ENCODE measurements around the gene TMEM86A.
"Not testable (repeated sequence)": the region's sequence is repeated elsewhere in the genome, so short reads cannot be mapped to it uniquely, and the experiment has no call there.

TMEM86A gene, protein sequence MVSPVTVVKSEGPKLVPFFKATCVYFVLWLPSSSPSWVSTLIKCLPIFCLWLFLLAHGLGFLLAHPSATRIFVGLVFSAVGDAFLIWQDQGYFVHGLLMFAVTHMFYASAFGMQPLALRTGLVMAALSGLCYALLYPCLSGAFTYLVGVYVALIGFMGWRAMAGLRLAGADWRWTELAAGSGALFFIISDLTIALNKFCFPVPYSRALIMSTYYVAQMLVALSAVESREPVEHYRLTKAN

DNA sequence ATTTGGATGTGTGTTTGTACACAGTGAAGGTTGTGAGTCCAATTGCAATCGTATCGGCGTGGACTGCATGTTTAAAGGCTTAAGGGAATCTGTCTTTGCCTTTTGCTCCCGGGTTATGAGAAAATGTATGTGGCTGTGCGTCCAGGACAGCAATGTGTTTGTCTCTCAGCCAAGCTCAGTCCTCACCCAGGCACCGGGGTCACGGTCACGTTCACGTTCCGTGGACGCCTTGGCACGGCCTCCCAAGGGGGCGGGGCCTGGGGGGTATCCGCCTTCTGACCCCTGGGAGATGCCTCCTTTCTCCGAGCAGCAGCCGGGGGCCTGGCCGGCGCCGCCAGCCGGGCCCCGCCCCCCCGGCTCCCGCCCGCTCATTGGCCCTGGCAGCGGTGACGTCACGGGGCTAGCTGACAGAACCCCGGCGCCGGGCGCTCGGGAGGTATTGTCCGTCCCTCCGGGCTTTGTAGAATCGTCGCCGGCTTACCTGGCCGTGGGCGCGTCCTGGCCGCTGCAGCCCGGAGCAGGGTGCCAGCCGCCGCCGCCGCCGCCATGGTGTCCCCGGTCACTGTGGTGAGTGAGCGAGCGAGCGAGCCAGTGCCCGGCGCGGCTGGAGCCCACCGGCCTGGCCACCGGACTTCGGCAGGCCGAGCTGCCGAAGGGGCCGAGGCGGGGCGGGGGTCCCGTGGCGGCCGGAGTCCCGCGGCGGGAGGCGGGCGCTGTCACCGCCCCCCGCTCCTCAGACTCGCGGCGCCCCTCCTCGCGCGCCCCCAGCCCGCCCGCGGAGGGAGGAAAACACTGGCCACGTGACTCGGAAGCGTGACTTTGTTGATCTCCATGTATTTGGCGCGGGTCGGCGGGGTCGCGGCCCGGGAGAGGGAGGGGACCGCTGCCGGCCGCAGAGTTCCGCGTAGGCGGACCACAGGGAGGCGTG, at the start of gene TMEM86A:
TMEM86A (plus strand) TSS at position 439 of the 928 bp plus-strand sequence; CDS start at position 547, 108 bp downstream.
- DNase-seq (ENCODE audit: low read depth) = peak; percentile 86

DNA sequence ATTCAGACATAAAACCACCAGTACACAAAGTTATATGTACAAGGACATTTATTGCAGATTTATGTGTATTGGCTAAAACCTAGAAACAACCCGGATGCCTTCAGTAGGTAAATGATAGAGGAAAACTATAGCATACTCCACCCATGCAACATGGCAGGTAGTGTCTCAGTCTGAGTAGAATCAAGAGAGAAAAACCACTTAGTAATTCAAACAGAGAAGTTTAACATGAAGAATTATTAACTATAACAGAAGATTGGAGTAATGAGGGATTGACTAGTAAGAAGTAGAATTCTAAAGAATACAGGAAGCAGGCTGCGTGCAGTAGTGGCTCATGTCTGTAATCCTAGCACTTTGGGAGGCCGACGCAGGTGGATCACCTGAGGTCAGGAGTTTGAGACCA, 48.2 kb upstream of the TMEM86A start:
- DNase-seq (ENCODE audit: low read depth) = no peak

DNA sequence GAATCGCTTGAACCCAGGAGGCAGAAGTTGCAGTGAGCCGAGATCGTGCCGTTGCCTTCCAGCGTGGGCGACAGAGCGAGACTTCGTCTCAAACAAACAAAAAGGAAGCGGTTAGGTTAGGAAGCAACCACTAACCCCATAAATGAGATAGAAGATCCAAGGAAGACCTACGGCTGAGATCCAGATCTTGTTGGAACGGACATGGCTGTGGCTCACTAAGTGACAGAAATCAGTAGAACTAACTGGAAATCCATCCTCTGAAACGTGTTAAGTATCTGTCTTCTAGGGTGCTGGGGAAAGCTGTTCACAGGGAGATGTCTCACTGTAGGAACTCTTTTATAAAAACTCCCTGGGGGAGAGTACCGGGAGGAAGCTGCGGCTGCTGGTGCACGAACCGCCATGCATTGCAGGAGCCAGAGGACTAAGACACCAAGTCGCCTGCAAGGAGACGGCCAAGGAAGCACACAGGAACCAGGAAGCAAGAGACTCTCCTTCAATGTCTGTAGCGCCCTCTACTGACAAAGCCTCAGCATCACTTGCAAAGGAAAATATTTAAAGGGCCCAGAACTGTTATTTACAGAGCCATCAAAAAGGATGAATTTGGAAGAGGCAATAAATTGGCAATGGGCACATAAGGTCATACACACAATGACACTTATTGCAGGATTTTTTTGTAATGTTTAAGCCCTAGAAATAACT, 47.6 kb upstream of the TMEM86A start:
- no peak for DNase-seq (ENCODE audit: low read depth)

DNA sequence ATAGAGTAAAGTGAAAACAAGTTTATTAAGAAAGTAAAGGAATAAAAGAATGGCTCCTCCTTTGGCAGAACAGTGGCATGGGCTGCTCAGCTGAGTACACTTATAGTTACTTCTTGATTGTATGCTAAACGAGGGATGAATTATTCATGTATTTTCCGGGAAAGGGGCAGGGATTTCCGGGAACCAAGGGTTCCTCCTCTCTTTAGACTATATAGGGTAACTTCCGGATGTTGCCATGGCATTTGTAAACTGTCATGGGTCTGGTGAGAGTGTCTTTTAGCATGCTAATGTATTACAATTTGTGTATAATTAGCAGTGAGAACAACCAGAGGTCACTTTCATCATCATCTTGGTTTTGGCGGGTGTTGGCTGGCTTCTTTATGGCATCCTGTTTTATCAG, 40.9 kb upstream of the TMEM86A start:
- DNase-seq (ENCODE audit: low read depth) = no peak

DNA sequence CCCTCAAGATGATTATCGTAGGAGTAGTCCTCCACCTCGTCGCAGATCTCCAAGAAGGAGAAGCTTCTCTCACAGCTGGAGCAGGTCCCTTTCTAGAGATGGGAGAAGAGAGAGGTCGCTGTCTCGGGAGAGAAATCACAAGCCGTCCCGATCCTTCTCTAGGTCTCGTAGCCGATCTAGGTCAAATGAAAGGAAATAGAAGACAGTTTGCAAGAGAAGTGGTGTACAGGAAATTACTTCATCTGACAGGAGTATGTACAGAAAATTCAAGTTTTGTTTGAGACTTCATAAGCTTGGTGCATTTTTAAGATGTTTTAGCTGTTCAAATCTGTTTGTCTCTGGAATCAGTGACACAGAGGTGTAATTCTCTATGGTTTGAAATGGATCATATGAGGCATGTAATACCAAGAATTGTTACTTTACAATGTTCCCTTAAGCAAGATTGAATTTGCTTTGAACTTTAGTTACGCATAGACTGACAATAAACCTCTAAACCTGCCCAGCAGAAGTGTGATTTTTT, 33.2 kb upstream of the TMEM86A start:
- not testable (repeated sequence) for DNase-seq (ENCODE audit: low read depth)

DNA sequence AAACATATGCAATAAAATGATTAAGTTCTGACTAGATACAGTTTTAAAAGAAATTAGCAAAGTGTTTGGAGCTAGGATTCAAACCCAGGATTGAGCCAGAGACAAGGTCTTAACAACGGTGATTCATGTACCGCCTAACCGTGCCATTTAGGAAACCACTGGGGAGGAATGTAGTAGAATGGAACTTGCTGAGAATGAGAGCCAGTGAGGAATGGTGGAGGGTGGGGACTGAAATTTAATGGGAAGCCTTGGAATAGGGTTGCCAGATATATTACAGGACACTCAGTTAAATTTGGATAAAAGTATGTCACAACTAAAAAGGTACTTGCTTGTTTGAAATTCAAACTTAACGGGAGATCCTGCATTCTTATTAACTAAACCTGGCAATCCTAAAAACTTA, 30.4 kb upstream of the TMEM86A start:
- no peak for DNase-seq (ENCODE audit: low read depth)

DNA sequence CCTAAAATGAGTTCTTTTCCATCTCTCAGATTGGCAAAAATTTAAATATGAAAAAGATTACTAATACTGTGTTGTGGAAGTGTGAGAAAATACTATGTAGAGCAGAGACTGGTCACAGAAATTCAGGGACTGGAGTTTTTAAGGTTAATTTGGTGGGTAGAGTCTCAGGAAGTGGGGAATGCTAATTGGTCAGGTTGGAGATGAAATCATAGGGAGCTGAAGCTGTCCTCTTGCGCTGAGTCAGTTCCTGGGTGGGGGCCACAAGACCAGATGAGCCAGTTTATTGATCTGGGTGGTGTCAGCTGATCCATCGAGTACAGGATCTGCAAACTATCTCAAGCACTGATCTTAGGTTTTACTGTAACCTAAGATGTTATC, 29.4 kb upstream of the TMEM86A start:
- DNase-seq (ENCODE audit: low read depth) = no peak

DNA sequence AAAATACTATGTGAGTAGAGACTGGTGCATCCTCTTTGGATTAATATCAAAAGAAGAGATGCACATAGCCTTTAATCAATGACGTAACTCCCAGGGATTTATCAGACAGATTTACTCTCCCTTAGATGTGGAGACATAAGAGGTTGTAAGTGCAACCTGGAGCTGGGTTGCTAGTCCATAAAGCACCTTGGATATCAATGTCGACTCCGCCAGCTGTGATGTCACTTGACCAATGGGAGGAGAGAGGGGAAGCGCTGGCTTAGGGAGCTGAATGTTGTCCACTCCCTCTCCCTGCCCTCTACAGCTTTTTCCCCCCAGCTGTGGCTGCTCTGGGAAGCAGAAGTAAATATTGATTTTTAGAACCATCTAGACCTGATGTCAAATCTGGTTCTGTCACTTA, 28.9 kb upstream of the TMEM86A start:
- DNase-seq (ENCODE audit: low read depth) = no peak

DNA sequence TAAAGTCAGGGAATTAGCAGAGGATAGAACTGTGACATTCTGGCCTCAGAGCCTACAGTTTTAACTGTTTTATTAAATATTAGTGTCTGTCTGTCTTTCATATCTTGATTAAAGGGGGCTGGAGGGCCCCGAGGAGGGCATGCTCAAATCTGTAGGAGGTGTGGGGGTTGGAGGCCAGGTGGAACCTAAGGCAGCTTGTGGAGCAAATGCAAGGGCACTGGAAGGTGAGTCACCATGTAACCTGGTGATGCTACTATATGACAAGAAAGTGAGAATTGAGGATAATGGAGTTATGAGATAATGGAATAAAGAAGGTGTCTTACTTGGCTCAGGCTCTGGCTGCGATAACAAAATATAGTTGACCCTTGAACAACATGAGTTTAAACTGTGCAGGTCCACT, 27.3 kb upstream of the TMEM86A start:
- DNase-seq (ENCODE audit: low read depth) = peak; percentile 1

DNA sequence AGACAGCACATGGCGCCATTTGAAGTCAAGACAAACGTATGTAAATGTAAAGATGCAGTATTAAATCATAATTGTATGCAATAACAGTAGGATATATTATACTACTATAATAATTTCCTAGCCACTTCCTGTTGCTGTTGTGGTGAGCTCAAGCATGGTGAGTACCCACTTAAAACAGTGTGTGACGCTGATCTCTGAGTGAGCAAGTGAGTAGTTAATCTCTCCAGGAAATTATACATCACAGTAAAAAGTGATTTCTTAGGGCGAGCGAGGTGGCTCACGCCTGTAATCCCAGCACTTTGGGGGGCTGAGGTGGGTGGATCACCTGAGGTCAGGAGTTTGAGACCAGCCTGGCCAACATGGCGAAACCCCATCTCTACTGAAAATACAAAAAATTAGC, 26.4 kb upstream of the TMEM86A start:
- DNase-seq (ENCODE audit: low read depth) = peak; percentile 6

DNA sequence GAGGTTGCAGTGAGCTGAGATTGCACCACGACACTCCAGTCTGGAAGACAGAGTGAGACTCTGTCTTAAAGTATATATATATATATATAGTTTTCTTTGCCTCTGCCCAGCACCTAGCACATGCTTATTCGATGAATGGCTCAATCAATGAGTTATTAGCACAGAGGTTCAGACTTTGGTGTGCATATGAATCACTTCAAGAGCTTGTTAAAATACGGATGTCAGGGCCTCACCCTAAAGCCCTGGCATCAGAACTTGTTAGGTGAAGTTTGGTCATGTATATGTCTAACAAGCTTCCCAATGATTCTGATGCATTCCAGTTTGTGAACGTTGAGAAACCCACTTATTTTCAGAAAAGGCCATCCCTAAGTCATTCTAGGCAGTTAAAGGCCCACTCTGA, 21.8 kb upstream of the TMEM86A start:
- no peak for DNase-seq (ENCODE audit: low read depth)

DNA sequence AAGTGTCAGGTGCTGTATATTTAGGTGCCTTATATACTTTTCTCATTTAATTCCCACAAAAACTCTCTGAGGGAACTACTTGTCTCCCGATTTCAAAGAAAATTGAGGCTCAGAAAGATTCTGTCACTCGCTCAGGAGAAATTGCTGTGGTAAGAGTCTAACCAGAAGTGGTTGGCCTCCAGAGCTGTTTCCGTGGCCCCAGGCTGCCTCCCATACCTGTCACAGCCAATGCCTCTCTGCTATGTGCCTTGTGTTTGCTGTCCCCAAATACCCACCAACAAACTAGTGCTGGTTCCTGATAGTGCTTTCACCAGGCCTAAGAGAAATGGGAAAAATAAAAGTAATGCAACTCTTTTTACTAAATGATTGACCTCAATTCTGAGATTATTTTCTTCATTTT, 21.0 kb upstream of the TMEM86A start:
- DNase-seq (ENCODE audit: low read depth) = no peak

DNA sequence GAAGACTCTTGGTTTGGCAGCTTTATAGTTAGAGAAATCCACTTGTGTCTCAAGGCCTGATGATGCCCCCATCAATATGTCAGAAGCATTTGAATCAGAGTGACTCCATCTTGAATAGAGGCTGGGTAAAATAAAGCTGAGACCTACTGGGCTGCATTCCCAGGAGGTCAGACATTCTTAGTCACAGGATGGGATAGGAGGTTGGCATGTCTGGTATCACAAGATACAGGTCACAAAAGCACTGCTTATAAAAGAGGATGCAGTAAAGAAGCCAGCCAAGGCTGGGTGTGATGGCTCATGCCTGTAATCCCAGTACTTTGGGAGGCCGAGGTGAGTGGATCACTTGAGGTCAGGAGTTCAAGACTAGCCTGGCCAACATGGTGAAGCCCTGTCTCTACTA, 16.6 kb upstream of the TMEM86A start:
- DNase-seq (ENCODE audit: low read depth) = not testable (repeated sequence)

DNA sequence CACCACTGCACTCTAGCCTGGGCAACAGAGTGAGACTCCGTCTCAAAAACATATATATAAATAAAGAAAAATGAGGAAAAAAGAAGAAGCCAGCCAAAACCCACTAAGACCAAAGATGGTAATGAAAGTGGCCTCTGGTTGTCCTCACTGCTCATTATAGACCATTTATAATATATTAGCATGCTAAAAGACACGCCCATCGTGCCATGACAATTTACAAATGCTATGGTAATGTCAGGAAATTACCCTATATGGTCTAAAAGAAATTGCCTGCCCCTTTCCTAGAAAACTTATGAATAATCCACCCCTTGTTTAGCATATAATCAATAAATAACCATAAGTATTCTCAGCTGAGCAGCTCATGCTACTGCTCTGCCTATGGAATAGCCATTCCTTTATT, 16.1 kb upstream of the TMEM86A start:
- no peak for DNase-seq (ENCODE audit: low read depth)

DNA sequence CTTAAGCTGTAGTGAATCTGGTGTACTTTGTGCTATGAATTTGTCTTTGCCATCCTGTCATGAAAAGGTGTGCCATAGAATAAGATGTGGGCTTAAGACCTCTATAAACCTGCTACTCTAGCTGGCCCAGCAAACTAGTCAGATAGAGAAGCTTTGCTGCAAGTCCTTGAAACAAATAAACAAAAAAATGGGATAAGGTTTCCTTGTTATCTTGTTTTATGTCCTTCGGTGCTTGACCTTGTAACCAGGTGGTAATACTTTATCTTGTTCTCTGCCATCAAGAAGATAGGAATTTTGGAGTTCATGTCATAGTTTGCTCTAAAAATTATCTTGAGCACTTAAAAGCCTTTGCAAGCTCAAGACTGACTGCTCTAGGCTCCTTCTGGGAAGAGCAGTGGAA, 14.3 kb upstream of the TMEM86A start:
- no peak for DNase-seq (ENCODE audit: low read depth)

DNA sequence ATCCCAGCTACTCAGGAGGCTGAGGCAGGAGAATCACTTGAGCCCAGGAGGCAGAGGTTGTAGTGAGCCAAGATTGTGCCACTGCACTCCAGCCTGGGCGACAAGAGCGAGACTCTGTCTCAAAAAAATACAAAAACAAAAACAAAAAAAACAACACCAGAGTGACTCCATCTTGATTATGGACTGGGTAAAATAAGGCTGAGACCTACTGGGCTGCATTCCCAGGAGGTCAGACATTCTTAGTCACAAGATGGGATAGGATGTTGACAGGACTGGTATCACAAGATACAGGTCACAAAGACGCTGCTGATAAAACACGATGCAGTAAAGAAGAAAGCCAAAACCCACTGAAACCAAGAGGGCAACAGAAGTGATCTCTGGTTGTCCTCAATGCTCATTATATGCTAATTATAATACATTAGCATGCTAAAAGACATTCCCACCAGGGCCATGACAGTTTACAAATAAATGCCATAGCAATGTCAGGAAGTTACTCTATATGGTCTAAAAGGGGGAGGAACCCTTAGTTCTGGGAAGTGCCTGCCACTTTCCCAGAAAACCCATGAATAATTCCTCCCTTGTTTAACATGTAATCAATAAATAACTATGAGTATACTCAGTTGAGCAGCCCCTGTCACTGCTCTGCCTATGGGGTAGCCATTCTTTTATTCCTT, 7.0 kb upstream of the TMEM86A start:
- not testable (repeated sequence) for DNase-seq (ENCODE audit: low read depth)

DNA sequence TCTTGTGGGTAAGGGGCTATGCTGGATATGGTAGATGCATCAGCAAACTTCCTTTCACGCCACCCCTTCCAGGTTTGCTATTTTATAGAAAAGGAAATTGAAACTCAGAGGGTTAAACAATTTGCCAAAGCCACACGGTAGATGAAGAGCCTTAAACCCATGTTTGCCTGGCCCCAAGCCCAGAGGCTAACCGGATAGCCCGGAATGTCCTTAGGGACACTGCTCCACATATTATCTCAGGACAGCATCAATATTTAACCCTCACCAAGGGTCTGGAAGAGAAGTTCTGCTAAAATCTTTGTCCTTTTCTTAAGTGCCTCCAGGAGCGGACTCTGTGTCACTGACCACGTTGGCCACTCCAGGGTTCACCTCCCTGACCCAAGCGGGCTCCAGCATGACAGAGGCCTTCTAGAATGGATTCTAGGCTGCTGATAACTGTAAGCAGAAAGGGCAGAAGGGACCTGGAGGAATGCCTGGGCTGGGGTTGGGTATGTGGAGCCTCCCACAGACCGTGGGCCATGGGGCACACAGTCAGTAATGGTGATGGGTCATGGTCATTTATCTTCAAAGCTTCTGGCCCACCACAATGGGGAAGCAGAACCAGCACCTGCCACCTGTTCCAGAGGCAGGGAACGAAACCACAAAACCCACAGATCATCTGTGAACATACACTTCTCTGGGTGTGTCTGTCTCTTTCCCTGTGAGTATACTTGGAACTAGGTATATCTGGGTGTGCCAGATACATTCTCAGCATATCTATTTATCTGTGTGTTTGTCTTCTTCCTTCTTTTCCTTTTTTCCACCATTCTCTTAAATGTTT, 5.4 kb upstream of the TMEM86A start:
- no peak for DNase-seq (ENCODE audit: low read depth)

DNA sequence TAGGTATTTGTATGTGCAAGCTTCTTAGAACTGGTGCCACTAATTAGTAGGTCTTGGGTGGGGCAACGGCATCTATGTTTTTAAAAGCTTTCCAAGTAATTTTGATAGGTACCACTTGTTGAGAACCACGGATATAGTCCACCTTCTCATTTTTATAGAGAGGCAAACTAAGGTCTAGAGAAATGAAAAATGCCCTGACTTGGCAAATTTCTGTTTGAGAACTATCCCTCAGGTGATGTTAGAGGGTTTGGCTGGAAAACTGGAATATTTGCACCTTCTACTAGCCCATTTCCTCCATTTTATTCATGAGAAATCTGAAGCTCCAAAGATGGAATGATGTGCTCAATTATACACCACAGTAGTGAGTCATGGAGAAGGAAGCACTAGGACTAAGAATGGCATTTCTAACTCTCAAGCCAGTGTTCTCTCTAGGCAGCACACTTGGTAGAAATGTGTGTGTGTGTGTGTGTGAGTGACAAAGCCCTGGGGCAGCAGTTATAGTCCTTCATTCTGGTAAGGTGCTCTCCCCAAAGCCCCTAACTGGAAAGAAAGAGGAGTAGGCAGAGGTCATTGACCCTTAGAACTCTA, 1.8 kb upstream of the TMEM86A start:
- DNase-seq (ENCODE audit: low read depth) = no peak

DNA sequence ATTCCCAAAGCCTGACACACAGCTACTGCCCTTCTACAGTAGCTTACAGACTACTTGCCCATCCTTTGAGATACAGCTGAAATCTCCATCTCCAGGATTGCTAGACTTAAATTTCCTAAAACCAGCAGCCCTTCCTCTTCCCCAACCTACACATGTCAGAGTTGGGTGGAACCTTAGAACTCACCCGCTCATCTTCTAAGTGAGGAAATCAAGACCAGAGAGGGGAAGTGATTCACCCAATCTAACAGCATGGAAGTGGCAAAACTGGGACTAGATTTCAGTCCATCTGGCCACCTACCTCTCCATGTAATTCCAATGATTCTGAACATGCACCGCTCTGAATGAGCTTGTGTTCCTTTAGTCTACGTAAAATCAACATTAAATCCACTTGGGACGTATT, 1.0 kb upstream of the TMEM86A start:
- DNase-seq (ENCODE audit: low read depth) = no peak

DNA sequence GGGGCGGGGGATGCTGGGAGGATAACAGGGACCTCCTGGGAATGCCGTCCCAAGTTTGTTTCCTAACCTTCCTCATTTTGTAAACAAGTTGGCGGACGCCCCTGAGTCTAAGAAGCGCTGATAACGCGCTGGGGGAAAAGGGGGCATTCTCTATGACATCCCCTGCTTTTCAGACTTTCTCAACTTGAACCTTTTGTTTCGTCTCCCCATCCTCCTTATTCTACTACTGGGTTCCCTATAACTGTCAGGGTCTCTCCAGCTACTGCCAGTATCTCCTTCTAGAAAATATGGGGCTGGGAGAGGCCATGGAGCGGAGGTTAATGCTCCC, 654 bp downstream of the TMEM86A start:
- no peak for DNase-seq (ENCODE audit: low read depth)

DNA sequence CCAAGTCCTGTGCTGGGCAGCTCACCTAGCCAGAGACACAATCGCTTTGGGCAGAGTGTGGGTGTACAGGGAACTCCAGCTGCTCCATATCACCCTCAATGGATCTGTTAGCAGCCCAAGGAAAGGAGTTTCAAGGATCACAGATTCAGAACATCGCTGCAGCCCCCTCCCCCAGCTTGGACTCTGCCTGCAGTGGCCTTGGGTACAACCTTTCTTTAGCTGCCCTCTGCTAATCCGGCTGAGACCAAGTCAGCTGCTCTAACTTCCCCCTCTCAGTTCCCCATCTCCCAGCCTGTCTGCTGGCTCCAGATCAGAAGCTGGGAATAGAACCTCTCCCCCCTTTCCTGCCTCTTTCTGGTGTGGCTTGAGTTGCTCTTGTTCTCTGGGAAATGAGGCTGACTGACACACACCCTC, 1.3 kb downstream of the TMEM86A start:
- no peak for DNase-seq (ENCODE audit: low read depth)
